NK-92 (cell line): ENCODE results near the gene CCDC141.

ENCODE experiments used
- DNase-seq: peaks from one replicate; lab custom pipeline; 2025; ENCODE audit not compliant: unreplicated experiment; lab: John Stamatoyannopoulos, UW

The CCDC141 gene

GRCh38 chr2:178978667-178979066 lies 71.3 kb downstream of the CCDC141 start:
- no peak for DNase-seq

GRCh38 chr2:178976351-178976750 lies 73.6 kb downstream of the CCDC141 start:
- DNase-seq = no peak

- no peak for DNase-seq
Observed at GRCh38 chr2:178962805-178963433, 87.0 kb downstream of the CCDC141 start.

- DNase-seq = no peak
Observed at GRCh38 chr2:178962152-178962551, 87.8 kb downstream of the CCDC141 start.

- DNase-seq = no peak
Observed at GRCh38 chr2:178954049-178954448, 95.9 kb downstream of the CCDC141 start.

GRCh38 chr2:178951266-178952006 lies 98.5 kb downstream of the CCDC141 start:
- no peak for DNase-seq

- DNase-seq = no peak
Observed at GRCh38 chr2:178949584-178949983, 100.4 kb downstream of the CCDC141 start.

- no peak for DNase-seq
Observed at GRCh38 chr2:178949151-178949550, 100.8 kb downstream of the CCDC141 start.

GRCh38 chr2:178947006-178947405 lies 102.9 kb downstream of the CCDC141 start:
- DNase-seq = no peak

- no peak for DNase-seq
Observed at GRCh38 chr2:178946494-178946893, 103.4 kb downstream of the CCDC141 start.

GRCh38 chr2:178943745-178944144 lies 106.2 kb downstream of the CCDC141 start:
- DNase-seq = no peak

- no peak for DNase-seq
Observed at GRCh38 chr2:178934571-178934970, 115.4 kb downstream of the CCDC141 start.

- no peak for DNase-seq
Observed at GRCh38 chr2:178933493-178933892, 116.4 kb downstream of the CCDC141 start.

GRCh38 chr2:178928077-178928476 lies 121.9 kb downstream of the CCDC141 start:
- DNase-seq = no peak

- no peak for DNase-seq
Observed at GRCh38 chr2:178927173-178927572, 122.8 kb downstream of the CCDC141 start.

GRCh38 chr2:178924817-178925216 lies 125.1 kb downstream of the CCDC141 start:
- no peak for DNase-seq

GRCh38 chr2:178923546-178923945 lies 126.4 kb downstream of the CCDC141 start:
- DNase-seq = no peak

- no peak for DNase-seq
Observed at GRCh38 chr2:178920916-178921513, 128.9 kb downstream of the CCDC141 start.

- no peak for DNase-seq
Observed at GRCh38 chr2:178917555-178917954, 132.4 kb downstream of the CCDC141 start.

- no peak for DNase-seq
Observed at GRCh38 chr2:178915423-178916173, 134.3 kb downstream of the CCDC141 start.

- DNase-seq = no peak
Observed at GRCh38 chr2:178914259-178914849, 135.6 kb downstream of the CCDC141 start.
